Heart right ventricle (tissue), 16 donors: ENCODE measurements around the gene CDH2. TPM values are rescaled to one million over a fixed set of nuclear protein-coding genes. Genes with fewer than 3 reads are reported as not detected.

ENCODE experiments used
- ATAC-seq, 8 donors: fragments of 200-7000 bp; cut with Tn5 transposase; one replicate each; pipeline ENCODE4 v1.9.1; 2020; ENCODE audit warnings: mild to moderate bottlenecking in 8 of 8, moderate library complexity in 8 of 8, moderate number of reproducible peaks in 1 of 8
- DNase-seq, 2 donors: peaks; one replicate each; pipeline ENCODE4 v3.0.0-alpha.2; 2020
- H3K27ac ChIP-seq, 10 donors: fragments of 200-600 bp; sonication (generic) in 2 of 10; one replicate each; pipeline versions ENCODE4 v1.5.0 to v1.8.0; 2020 to 2022; ENCODE audit warnings: mild to moderate bottlenecking in 3 of 10
- H3K27me3 ChIP-seq, 7 donors: fragments of 200-600 bp; one replicate each; pipeline ENCODE4 v1.8.0; 2021 to 2022; ENCODE audit warnings: mild to moderate bottlenecking in 2 of 7
- H3K36me3 ChIP-seq, 9 donors: fragments of 200-600 bp; sonication (generic) in 1 of 9; one replicate each; pipeline versions ENCODE4 v1.5.0 to v1.8.0; 2020 to 2022; ENCODE audit warnings: mild to moderate bottlenecking in 2 of 9
- H3K4me1 ChIP-seq, 9 donors: fragments of 200-600 bp; sonication (generic) in 1 of 9; one replicate each; pipeline versions ENCODE4 v1.5.0 to v1.8.0; 2020 to 2022; ENCODE audit warnings: mild to moderate bottlenecking in 4 of 9
- H3K4me3 ChIP-seq, 10 donors: fragments of 200-600 bp; sonication (generic) in 2 of 10; one replicate each; pipeline versions ENCODE4 v1.5.0 to v1.8.0; 2020 to 2022; ENCODE audit warnings: mild to moderate bottlenecking in 7 of 10, moderate library complexity in 2 of 10
- H3K9me3 ChIP-seq, 11 donors: fragments of 200-600 bp in 10 of 11; sonication (generic) in 2 of 11; one replicate each; pipeline versions ENCODE4 v1.5.0 to v1.8.0; 2013 to 2022; ENCODE audit warnings: mild to moderate bottlenecking in 2 of 11, control low read depth in 1 of 11, moderate library complexity in 1 of 11
- WGBS, 2 donors: extraction: QIAGEN DNeasy Blood & Tissue Kit; methylation state at CpG; one replicate each; pipeline ENCODE4 v1.1.7; 2013; ENCODE audit warnings: inconsistent platforms in 1 of 2; 5-methylcytosine and 5-hydroxymethylcytosine counted together
- intact Hi-C, 10 donors: fragments of 100-400 bp; cut with DNase I; formaldehyde crosslinking; loops; one replicate each; pipeline versions ENCODE4 v1.11.1 to v1.14.2; 2022
- polyA plus RNA-seq, 2 donors: library from polyadenylated mRNA; stranded (reverse); fragments of 200-250 nt; gene quantifications; one replicate each; pipeline ENCODE4 v1.2.3, GENCODE V29; 2013
- total RNA-seq, 10 donors: library from RNA; stranded (reverse); fragmentation: NEBNext Ultra II Directional in 3 of 10; extraction: Animal tissue kit (Norgen Biotek cat#: 25700) in 3 of 10; gene quantifications; one replicate each; pipeline versions ENCODE4 v1.2.1 to v1.2.4, GENCODE V29; 2021 to 2023
- TF ChIP-seq, protein P1 (sequence below), 9 donors: fragments of 200-600 bp; sonication (generic) in 2 of 9; IDR thresholded peaks; one replicate each; pipeline versions ENCODE4 v1.5.0 to v1.8.0; 2021 to 2022; ENCODE audit warnings: antibody characterized with exemption in 9 of 9, mild to moderate bottlenecking in 5 of 9, moderate library complexity in 1 of 9
- donor health status: Arrhythmogenic right ventricular cardiomyopathy.
- donor health status: ischemic (EF 13 %, LVEDD 7.1; RV severe dilation, severe dysfunction).
- donor health status: healthy with polysubstance abuse.
- donor health status: DM: no; HTN: yes; CAD: no.
- donor health status: DM: no; HTN: no; CAD: no.
- donor health status: ischemic (EF 25% LVEDD 6.9; RV normal size, moderate dysfunction).
- donor health status: ischemic (EF 25% LVEDD 5.7; RV mildly dilated, moderate dysfunction).
- donor health status: healthy.
- donor health status: DM: yes; HTN: yes; CAD: no.
- donor health status: Ischemic cardiomyopathy.
- donor health status: ischemic (EF 35%, LVEDD 5.7; RV mildly dilated, moderate dysfunction).
- donor health status: nonischemic (EF 11% LVEDD 7.7; RV severe dilation, severe dysfunction).
- donor health status: DM: yes; HTN: yes; CAD: no.
- donor health status: PGD.
- donor health status: ischemic (EF 29% LVEDD 5.4; RV normal size, mild dysfunction).
- donor health status: nonischemic (EF 23%, LVEDD 6.1; RV moderate dilation, normal function).

CDH2 gene
- total and polyA plus RNA-seq, 12 donors, result 50.3 to 575 (median 448) TPM

DNA sequence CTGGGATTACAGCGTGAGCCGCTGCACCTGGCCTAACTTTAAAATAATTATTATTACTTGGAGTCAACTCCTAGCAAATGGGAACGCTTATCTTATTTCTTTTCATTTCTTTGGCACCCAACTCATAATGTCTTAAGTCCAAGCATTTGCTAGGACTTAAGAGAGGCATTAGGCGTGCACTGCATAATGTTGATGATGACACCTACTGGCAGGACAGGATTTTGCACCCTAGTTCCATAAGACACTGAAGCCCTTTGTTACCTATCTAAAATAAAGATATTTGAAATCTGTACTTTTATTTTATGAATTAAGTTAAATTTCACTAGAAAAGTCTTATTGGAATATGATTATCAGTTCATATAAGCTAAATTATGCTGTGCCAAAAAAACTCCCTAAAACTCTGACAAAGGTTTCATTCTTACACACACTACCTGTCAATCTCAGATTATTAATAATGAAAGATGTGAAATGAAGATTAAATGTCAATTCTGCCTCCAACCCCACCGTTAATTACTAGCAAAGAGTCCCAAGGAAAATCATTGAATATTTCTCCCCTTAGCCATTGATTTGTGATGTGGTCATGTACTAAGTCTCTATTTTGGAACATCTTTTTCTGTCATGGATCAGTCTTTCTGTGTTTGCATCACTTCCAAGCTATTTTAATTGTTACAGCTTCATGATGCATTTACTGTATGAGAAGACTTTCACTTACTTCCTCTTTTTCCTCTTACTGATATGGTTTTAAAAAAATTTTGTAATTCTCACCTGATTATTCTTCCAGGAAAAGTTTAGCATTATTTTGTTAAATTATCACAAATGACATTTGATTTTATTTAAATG, 12.7 kb upstream of the CDH2 start:
- 73 to 75% methylated on average over 5 of the region's 5 CpGs for WGBS, 2 donors
- intact Hi-C loops, result loop anchor here in 2 of 10 donors (10.0 kb wide), 2 partner anchors 185 to 405 kb away; no protein-coding TSS in a partner anchor

DNA sequence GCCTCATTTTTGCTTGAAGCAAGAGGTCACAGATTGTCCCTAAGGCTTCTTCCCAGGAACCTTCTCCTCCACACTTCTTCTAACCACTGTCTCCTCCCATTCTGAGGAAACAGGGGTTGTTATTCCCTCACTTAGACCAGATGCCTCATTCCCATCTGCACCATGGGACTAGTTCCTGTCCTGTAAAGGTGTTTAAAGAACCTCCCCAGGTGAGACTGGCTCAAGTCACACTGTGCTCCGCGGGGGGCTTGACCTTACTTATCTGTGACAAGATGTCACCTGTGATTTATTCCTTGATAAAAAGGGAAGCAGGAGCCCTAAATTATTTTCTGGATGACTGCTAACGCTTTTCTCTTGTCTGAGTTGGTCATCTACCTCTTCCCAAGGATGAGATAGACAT, 8.2 kb upstream of the CDH2 start:
- intact Hi-C loops, result loop anchor here in 2 of 10 donors (10.0 kb wide), 2 partner anchors 180 to 400 kb away; no protein-coding TSS in a partner anchor
- peaks cover 0 to 8% (median 0%) of the 10 kb centered on the region in 7 donors for H3K27me3 ChIP-seq
- no peak for DNase-seq
- H3K27ac ChIP-seq, result no peak overlapping the region
- H3K4me3 ChIP-seq, result no peak overlapping the region
- H3K36me3 ChIP-seq, result no peaks in the 10 kb centered on the region
- 86 to 92% methylated on average over 3 of the region's 3 CpGs for WGBS, 2 donors
- TF ChIP-seq, protein P1, sequence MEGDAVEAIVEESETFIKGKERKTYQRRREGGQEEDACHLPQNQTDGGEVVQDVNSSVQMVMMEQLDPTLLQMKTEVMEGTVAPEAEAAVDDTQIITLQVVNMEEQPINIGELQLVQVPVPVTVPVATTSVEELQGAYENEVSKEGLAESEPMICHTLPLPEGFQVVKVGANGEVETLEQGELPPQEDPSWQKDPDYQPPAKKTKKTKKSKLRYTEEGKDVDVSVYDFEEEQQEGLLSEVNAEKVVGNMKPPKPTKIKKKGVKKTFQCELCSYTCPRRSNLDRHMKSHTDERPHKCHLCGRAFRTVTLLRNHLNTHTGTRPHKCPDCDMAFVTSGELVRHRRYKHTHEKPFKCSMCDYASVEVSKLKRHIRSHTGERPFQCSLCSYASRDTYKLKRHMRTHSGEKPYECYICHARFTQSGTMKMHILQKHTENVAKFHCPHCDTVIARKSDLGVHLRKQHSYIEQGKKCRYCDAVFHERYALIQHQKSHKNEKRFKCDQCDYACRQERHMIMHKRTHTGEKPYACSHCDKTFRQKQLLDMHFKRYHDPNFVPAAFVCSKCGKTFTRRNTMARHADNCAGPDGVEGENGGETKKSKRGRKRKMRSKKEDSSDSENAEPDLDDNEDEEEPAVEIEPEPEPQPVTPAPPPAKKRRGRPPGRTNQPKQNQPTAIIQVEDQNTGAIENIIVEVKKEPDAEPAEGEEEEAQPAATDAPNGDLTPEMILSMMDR (IDR thresholded peaks at IDR 0.05), result no peak
- no peak for ATAC-seq
- peaks cover 0 to 8% (median 0%) of the 10 kb centered on the region in 9 donors for H3K4me1 ChIP-seq
- peaks cover 0 to 5% (median 0%) of the 10 kb centered on the region in 11 donors for H3K9me3 ChIP-seq

More for the DNA sequence above, 12.7 kb upstream of the CDH2 start:
- ATAC-seq (peak in 1 of 8 donors; percentile 33), DNase-seq (no peak)
- Histone ChIP-seq H3K9me3 (peaks cover 0 to 5% (median 0%) of the 10 kb centered on the region in 11 donors), H3K36me3 (no peaks in the 10 kb centered on the region), H3K27ac (no peak overlapping the region), H3K4me1 (no peaks in the 10 kb centered on the region), H3K4me3 (no peak overlapping the region), H3K27me3 (no peaks in the 10 kb centered on the region)
- TF ChIP-seq, protein P1 (IDR thresholded peaks at IDR 0.05), result peak in 8 of 9 donors; percentile 20 to 57 (median 37)

DNA sequence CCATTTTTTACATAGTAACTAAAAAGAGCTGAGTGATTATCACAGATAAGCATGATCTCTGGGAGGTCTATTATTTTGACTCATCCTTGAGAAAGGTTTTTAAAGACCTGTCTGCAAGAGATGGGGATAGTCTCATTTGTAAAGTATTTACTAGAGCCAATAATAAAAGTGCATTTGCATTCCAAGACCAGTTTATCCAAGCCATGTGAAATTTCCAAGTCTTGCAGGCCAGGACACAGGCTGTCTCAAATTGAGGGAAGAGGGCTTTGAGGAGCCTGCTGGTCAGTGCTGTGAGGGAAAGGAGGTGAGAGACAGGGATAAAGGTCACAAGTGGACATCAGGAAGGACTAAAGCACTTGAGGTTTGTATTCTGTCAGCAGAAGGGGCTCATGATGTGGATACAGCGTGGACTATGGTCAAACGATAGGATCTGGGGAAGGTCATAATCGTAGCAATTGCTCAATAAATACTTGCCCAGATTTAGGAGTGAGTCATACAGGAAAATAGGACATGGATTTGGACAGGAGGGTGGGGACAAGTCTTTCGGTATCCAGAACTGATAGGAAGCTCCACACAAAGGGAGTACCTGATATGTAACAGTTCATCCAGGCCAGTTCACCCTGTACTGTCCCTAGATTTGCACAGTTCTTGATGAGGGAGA, 6.6 kb upstream of the CDH2 start:
- Histone ChIP-seq H3K9me3 (no peaks in the 10 kb centered on the region), H3K27me3 (peaks cover 0 to 24% (median 2%) of the 10 kb centered on the region in 7 donors), H3K27ac (peak overlapping the region in 1 of 10 donors; percentile 42), H3K36me3 (no peaks in the 10 kb centered on the region), H3K4me3 (no peak overlapping the region), H3K4me1 (peaks cover 0 to 8% (median 0%) of the 10 kb centered on the region in 9 donors)
- WGBS, 2 donors, result 56 to 63% methylated on average over 4 of the region's 4 CpGs
- intact Hi-C loops, result loop anchor here in 2 of 10 donors (10.0 kb wide), 2 partner anchors 179 to 399 kb away; no protein-coding TSS in a partner anchor
- TF ChIP-seq, protein P1 (IDR thresholded peaks at IDR 0.05), result no peak
- ATAC-seq (peak in 7 of 8 donors; percentile 20 to 82 (median 55)), DNase-seq (no peak)

DNA sequence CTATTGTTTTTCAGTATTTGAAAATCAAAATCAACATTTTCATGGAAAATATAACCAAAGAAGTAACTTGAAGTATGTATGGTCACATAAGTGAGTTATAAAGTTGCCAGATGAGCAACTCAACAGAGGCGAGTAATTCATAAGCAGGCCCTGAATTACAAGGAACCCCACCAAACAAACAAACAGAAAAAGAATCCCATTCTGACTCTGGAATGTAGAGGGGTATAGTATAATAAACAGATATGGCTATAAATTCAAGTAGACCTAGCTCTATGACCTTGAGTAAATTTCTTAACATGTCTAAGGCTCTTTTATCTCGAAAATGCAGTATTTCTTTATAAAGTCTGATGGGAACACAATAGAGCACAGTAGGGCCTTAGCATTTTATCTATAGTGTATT, 4.7 kb upstream of the CDH2 start:
- H3K4me3 ChIP-seq, result no peak overlapping the region
- no peaks in the 10 kb centered on the region for H3K36me3 ChIP-seq
- TF ChIP-seq, protein P1 (IDR thresholded peaks at IDR 0.05), result no peak
- no peaks in the 10 kb centered on the region for H3K9me3 ChIP-seq
- 78 to 84% methylated on average over 2 of the region's 2 CpGs for WGBS, 2 donors
- H3K4me1 ChIP-seq, result peaks cover 0 to 12% (median under 1%) of the 10 kb centered on the region in 9 donors
- DNase-seq (no peak), ATAC-seq (no peak)
- H3K27me3 ChIP-seq, result peaks cover 0 to 40% (median 5%) of the 10 kb centered on the region in 7 donors
- no peak overlapping the region for H3K27ac ChIP-seq
- intact Hi-C loops, result loop anchor here in 2 of 10 donors (10.0 kb wide), 2 partner anchors 177 to 397 kb away; no protein-coding TSS in a partner anchor
